CD8-positive, alpha-beta memory T cell (primary cell): ENCODE results near the gene DUSP8. TPM values are rescaled to one million over a fixed set of nuclear protein-coding genes. Genes with fewer than 3 reads are reported as not detected.
"Not testable (repeated sequence)": the region's sequence is repeated elsewhere in the genome, so short reads cannot be mapped to it uniquely, and the experiment has no call there.

ENCODE experiments used
- CTCF ChIA-PET: fragments of 350-600 bp; sonication (Branson Sonifier 250); formaldehyde crosslinking; loops from one replicate; lab custom pipeline; 2021; ENCODE audit warnings: antibody characterized with exemption; lab: Charles Lee
- POLR2A ChIA-PET: fragments of 350-600 bp; sonication (Branson Sonifier 250); formaldehyde crosslinking; loops from one replicate; lab custom pipeline; 2021; ENCODE audit warnings: antibody characterized with exemption; lab: Charles Lee
- DNase-seq, 5 donors: peaks; one replicate each; pipeline versions ENCODE4 v3.0.0 to v3.0.0-alpha.2; 2020 to 2022; ENCODE audit warnings: mixed read lengths in 1 of 5
- H3K27ac ChIP-seq: one replicate; pipeline ENCODE4 v1.7.0; 2013; ENCODE audit warnings: low read depth, mild to moderate bottlenecking, low read length, moderate library complexity
- H3K27me3 ChIP-seq: 2 replicates; pipeline ENCODE4 v1.7.0; 2013; ENCODE audit warnings: low read length, mild to moderate bottlenecking; ENCODE audit not compliant: insufficient read depth, poor library complexity, severe bottlenecking
- H3K36me3 ChIP-seq: 2 replicates; pipeline ENCODE4 v1.7.0; 2013; ENCODE audit warnings: mild to moderate bottlenecking, low read length, moderate library complexity; ENCODE audit not compliant: insufficient read depth
- H3K4me1 ChIP-seq: 2 replicates; pipeline ENCODE4 v1.7.0; 2013; ENCODE audit warnings: mild to moderate bottlenecking, low read length, moderate library complexity; ENCODE audit not compliant: insufficient read depth
- H3K4me3 ChIP-seq: 2 replicates; pipeline ENCODE4 v1.7.0; 2013; ENCODE audit warnings: mild to moderate bottlenecking, low read length
- H3K9me3 ChIP-seq: 2 replicates; pipeline ENCODE4 v1.7.0; 2013; ENCODE audit warnings: mild to moderate bottlenecking, low read length
- H3K27ac Mint-ChIP-seq, 8 donors: one replicate each; pipeline ENCODE4 v1.8.0; 2020 to 2021; ENCODE audit warnings: mixed read lengths in 8 of 8, mild to moderate bottlenecking in 6 of 8, inconsistent platforms in 3 of 8, moderate library complexity in 3 of 8
- H3K27me3 Mint-ChIP-seq, 2 donors: one replicate each; pipeline ENCODE4 v1.8.0; 2020 to 2021; ENCODE audit warnings: mixed read lengths in 2 of 2, mild to moderate bottlenecking in 1 of 2, moderate library complexity in 1 of 2
- H3K36me3 Mint-ChIP-seq, 3 donors: one replicate each; pipeline ENCODE4 v1.8.0; 2020 to 2021; ENCODE audit warnings: mixed read lengths in 3 of 3, inconsistent platforms in 1 of 3, mild to moderate bottlenecking in 1 of 3
- H3K4me1 Mint-ChIP-seq, 3 donors: one replicate each; pipeline ENCODE4 v1.8.0; 2020 to 2021; ENCODE audit warnings: mixed read lengths in 3 of 3, inconsistent platforms in 1 of 3, mild to moderate bottlenecking in 1 of 3
- H3K4me3 Mint-ChIP-seq, 7 donors: one replicate each; pipeline ENCODE4 v1.8.0; 2020 to 2021; ENCODE audit warnings: mixed read lengths in 7 of 7, mild to moderate bottlenecking in 6 of 7, moderate library complexity in 4 of 7, inconsistent platforms in 2 of 7
- H3K9me3 Mint-ChIP-seq, 5 donors: one replicate each; pipeline ENCODE4 v1.8.0; 2020 to 2022; ENCODE audit warnings: mixed read lengths in 5 of 5, mild to moderate bottlenecking in 3 of 5, moderate library complexity in 2 of 5, inconsistent platforms in 1 of 5
- polyA plus RNA-seq: library from polyadenylated mRNA; unstranded; fragments of 300-500 nt; fragmentation: Illumina TruSeq; gene quantifications from one replicate; pipeline ENCODE4 v1.2.3, GENCODE V29; 2021
- total RNA-seq, 2 experiments: library from RNA; stranded (reverse); gene quantifications; one replicate each; pipeline ENCODE4 v1.2.3, GENCODE V29; 2021

The DUSP8 gene
- total and polyA plus RNA-seq, 3 experiments from 2014 or later: 0.75 to 4.0 (median 2.3) TPM

- H3K36me3 ChIP-seq: no peaks in the 10 kb centered on the region
Measured at GRCh38 chr11:1597331-1597993, 25.4 kb upstream of the DUSP8 start.

GRCh38 chr11:1596576-1597121 is 24.6 kb upstream of the DUSP8 start:
- DNase-seq, H3K27ac Mint-ChIP-seq, H3K4me3 Mint-ChIP-seq, H3K4me1 Mint-ChIP-seq, H3K9me3 Mint-ChIP-seq, H3K27ac ChIP-seq, H3K4me1 ChIP-seq, H3K4me3 ChIP-seq, H3K36me3 ChIP-seq, POLR2A ChIA-PET, H3K36me3 Mint-ChIP-seq, H3K9me3 ChIP-seq, H3K27me3 ChIP-seq: not testable (repeated sequence)
- CTCF ChIA-PET: interaction anchor here (0.7 to 2.4 kb wide), 4 partner anchors 18 to 201 kb away, joined by 3 to 15 read pairs (median 4); no protein-coding TSS in a partner anchor
- peaks cover 16 to 66% of the 10 kb centered on the region in 2 donors for H3K27me3 Mint-ChIP-seq

More at GRCh38 chr11:1597331-1597993, 25.4 kb upstream of the DUSP8 start:
- H3K4me3 ChIP-seq: no peak overlapping the region
- no peaks in the 10 kb centered on the region for H3K9me3 ChIP-seq
- no peak overlapping the region for H3K4me3 Mint-ChIP-seq
- ChIA-PET POLR2A (no interaction called here), CTCF (interaction anchor here (1.2 kb wide), 1 partner anchor 51 kb away, joined by 4 read pairs; no protein-coding TSS in a partner anchor)
- H3K4me1 ChIP-seq: peaks cover 4% of the 10 kb centered on the region
- peaks cover 0 to 4% (median 0%) of the 10 kb centered on the region in 3 donors for H3K36me3 Mint-ChIP-seq
- peaks cover 19 to 71% of the 10 kb centered on the region in 2 donors for H3K27me3 Mint-ChIP-seq
- no peak for DNase-seq
- H3K27ac ChIP-seq: no peak overlapping the region
- H3K9me3 Mint-ChIP-seq: peaks cover 0 to 2% (median 0%) of the 10 kb centered on the region in 5 donors
- no peaks in the 10 kb centered on the region for H3K27me3 ChIP-seq
- H3K27ac Mint-ChIP-seq: peak overlapping the region in 1 of 8 donors; percentile 82
- H3K4me1 Mint-ChIP-seq: peaks cover 8 to 10% (median 9%) of the 10 kb centered on the region in 3 donors

- H3K27ac ChIP-seq, H3K27me3 ChIP-seq, H3K36me3 Mint-ChIP-seq, H3K9me3 Mint-ChIP-seq, H3K9me3 ChIP-seq, DNase-seq, H3K36me3 ChIP-seq, H3K4me1 ChIP-seq, H3K27ac Mint-ChIP-seq, H3K4me3 Mint-ChIP-seq, H3K4me1 Mint-ChIP-seq, H3K4me3 ChIP-seq: not testable (repeated sequence)
- ChIA-PET POLR2A (interaction anchor here (0.6 to 1.7 kb wide), 3 partner anchors 10 to 151 kb away, joined by 3 to 5 read pairs (median 3); no protein-coding TSS in a partner anchor), CTCF (interaction anchor here (0.8 to 2.4 kb wide), 5 partner anchors 17 to 49 kb away, joined by 3 to 15 read pairs (median 5); no protein-coding TSS in a partner anchor)
- peaks cover 16 to 64% of the 10 kb centered on the region in 2 donors for H3K27me3 Mint-ChIP-seq
Measured at GRCh38 chr11:1595994-1596575, 24.0 kb upstream of the DUSP8 start.

GRCh38 chr11:1592628-1593027 is 20.6 kb upstream of the DUSP8 start:
- Histone ChIP-seq H3K4me1 (peaks cover 28% of the 10 kb centered on the region), H3K27me3 (no peaks in the 10 kb centered on the region), H3K36me3 (no peaks in the 10 kb centered on the region), H3K9me3 (no peaks in the 10 kb centered on the region), H3K4me3 (no peak overlapping the region), H3K27ac (no peak overlapping the region)
- DNase-seq: no peak
- ChIA-PET CTCF (interaction anchor here (1.7 kb wide), 1 partner anchor 19 kb away, joined by 7 read pairs; no protein-coding TSS in a partner anchor), POLR2A (no interaction called here)
- no peak overlapping the region for H3K4me3 Mint-ChIP-seq
- peaks cover 0 to 5% (median 0%) of the 10 kb centered on the region in 3 donors for H3K36me3 Mint-ChIP-seq
- no peak overlapping the region for H3K27ac Mint-ChIP-seq
- no peaks in the 10 kb centered on the region for H3K9me3 Mint-ChIP-seq
- peaks cover 15 to 35% of the 10 kb centered on the region in 2 donors for H3K27me3 Mint-ChIP-seq
- peaks cover 22 to 31% (median 25%) of the 10 kb centered on the region in 3 donors for H3K4me1 Mint-ChIP-seq

GRCh38 chr11:1589996-1590395 is 17.9 kb upstream of the DUSP8 start:
- Histone ChIP-seq H3K36me3 (no peaks in the 10 kb centered on the region), H3K4me3 (no peak overlapping the region), H3K4me1 (peaks cover 28% of the 10 kb centered on the region), H3K9me3 (no peaks in the 10 kb centered on the region), H3K27me3 (no peaks in the 10 kb centered on the region), H3K27ac (no peak overlapping the region)
- ChIA-PET POLR2A (no interaction called here), CTCF (interaction anchor here (1.5 to 2.2 kb wide), 3 partner anchors 15 to 43 kb away, joined by 5 to 10 read pairs (median 6); no protein-coding TSS in a partner anchor)
- H3K36me3 Mint-ChIP-seq: peaks cover 0 to 5% (median 0%) of the 10 kb centered on the region in 3 donors
- peaks cover 22 to 34% (median 26%) of the 10 kb centered on the region in 3 donors for H3K4me1 Mint-ChIP-seq
- peaks cover 7 to 13% of the 10 kb centered on the region in 2 donors for H3K27me3 Mint-ChIP-seq
- no peaks in the 10 kb centered on the region for H3K9me3 Mint-ChIP-seq
- H3K27ac Mint-ChIP-seq: peak overlapping the region in 5 of 8 donors; percentile 46 to 74 (median 64)
- no peak for DNase-seq
- peak overlapping the region in 4 of 7 donors; percentile 5 to 57 (median 34) for H3K4me3 Mint-ChIP-seq

- Mint-ChIP-seq H3K4me3 (peak overlapping the region; percentile 38 to 83 (median 74)), H3K4me1 (peaks cover 26 to 37% (median 27%) of the 10 kb centered on the region in 3 donors), H3K27ac (peak overlapping the region; percentile 75 to 97 (median 92))
- not testable (repeated sequence) for H3K27ac ChIP-seq, H3K9me3 ChIP-seq, H3K36me3 Mint-ChIP-seq, H3K4me3 ChIP-seq, H3K9me3 Mint-ChIP-seq, H3K27me3 Mint-ChIP-seq, H3K36me3 ChIP-seq, H3K27me3 ChIP-seq
- CTCF ChIA-PET: interaction anchor here (1.1 to 2.2 kb wide), 4 partner anchors 14 to 64 kb away, joined by 3 to 10 read pairs (median 6); no protein-coding TSS in a partner anchor
- peaks cover 28% of the 10 kb centered on the region for H3K4me1 ChIP-seq
- peak in 2 of 5 donors; percentile 10 to 51 for DNase-seq
- POLR2A ChIA-PET: interaction anchor here (1.0 to 1.1 kb wide), 3 partner anchors 15 to 17 kb away, joined by 3 to 7 read pairs (median 5); no protein-coding TSS in a partner anchor
Measured at GRCh38 chr11:1589191-1589963, 17.3 kb upstream of the DUSP8 start.

GRCh38 chr11:1586699-1587098 is 14.6 kb upstream of the DUSP8 start:
- POLR2A ChIA-PET: interaction anchor here (0.7 kb wide), 1 partner anchor 9 kb away, joined by 3 read pairs; no protein-coding TSS in a partner anchor
- DNase-seq: no peak
- Histone ChIP-seq H3K4me3 (no peak overlapping the region), H3K9me3 (no peaks in the 10 kb centered on the region), H3K36me3 (no peaks in the 10 kb centered on the region), H3K27me3 (peaks cover 5% of the 10 kb centered on the region), H3K27ac (no peak overlapping the region), H3K4me1 (peaks cover 33% of the 10 kb centered on the region)
- peaks cover 0 to 6% of the 10 kb centered on the region in 2 donors for H3K27me3 Mint-ChIP-seq
- peak overlapping the region in 3 of 8 donors; percentile 25 to 70 (median 28) for H3K27ac Mint-ChIP-seq
- H3K4me1 Mint-ChIP-seq: peaks cover 31 to 43% (median 32%) of the 10 kb centered on the region in 3 donors
- CTCF ChIA-PET: interaction anchor here (0.9 kb wide), 1 partner anchor 9 kb away, joined by 4 read pairs; no protein-coding TSS in a partner anchor
- peak overlapping the region in 2 of 7 donors; percentile 1 to 65 for H3K4me3 Mint-ChIP-seq
- peaks cover 0 to 2% (median 0%) of the 10 kb centered on the region in 5 donors for H3K9me3 Mint-ChIP-seq
- H3K36me3 Mint-ChIP-seq: peaks cover 0 to 5% (median 0%) of the 10 kb centered on the region in 3 donors
